HFFc6 (cell line): ENCODE measurements around the gene GRM5. TPM values are rescaled to one million over a fixed set of nuclear protein-coding genes. Genes with fewer than 3 reads are reported as not detected.
A peak's percentile ranks its signal among the peaks of the same experiment; 100 is the strongest.

Experiments used
- DNase-seq: peaks from one replicate; pipeline ENCODE4 v3.0.0-alpha.2; 2018
- H3K27ac Mint-ChIP-seq: 2 replicates; pipeline ENCODE4 v1.8.0; 2020; ENCODE audit warnings: mild to moderate bottlenecking, mixed read lengths
- H3K27me3 Mint-ChIP-seq: 2 replicates; pipeline ENCODE4 v1.8.0; 2021; ENCODE audit warnings: mild to moderate bottlenecking, moderate library complexity, mixed read lengths; ENCODE audit not compliant: insufficient read depth
- H3K36me3 Mint-ChIP-seq: 2 replicates; pipeline ENCODE4 v1.8.0; 2021; ENCODE audit warnings: low read depth, mixed read lengths
- H3K4me1 Mint-ChIP-seq: 2 replicates; pipeline ENCODE4 v1.8.0; 2020; ENCODE audit warnings: low read depth, mixed read lengths
- H3K4me3 Mint-ChIP-seq: 2 replicates; pipeline ENCODE4 v1.8.0; 2020; ENCODE audit warnings: mild to moderate bottlenecking, moderate library complexity, mixed read lengths
- H3K9me3 Mint-ChIP-seq: 2 replicates; pipeline ENCODE4 v1.8.0; 2020; ENCODE audit warnings: mild to moderate bottlenecking, mixed read lengths
- CTCF ChIP-seq: fragments of 200-600 bp; sonication (generic); IDR thresholded peaks from 2 replicates; pipeline ENCODE4 v1.5.0; 2021; ENCODE audit warnings: antibody characterized with exemption, mild to moderate bottlenecking
- total RNA-seq, 6 experiments: library from RNA; stranded (reverse); fragmentation: NEBNext Ultra II Directional; extraction: Animal tissue kit (Norgen Biotek cat#: 25700); gene quantifications; 2 replicates in 1 of 6; 3 replicates in 5 of 6; pipeline ENCODE4 v1.2.3, GENCODE V29; 2021

GRM5 gene
- total RNA-seq, 6 experiments from 2014 or later = 0.12 TPM; not detected in 5

DNA sequence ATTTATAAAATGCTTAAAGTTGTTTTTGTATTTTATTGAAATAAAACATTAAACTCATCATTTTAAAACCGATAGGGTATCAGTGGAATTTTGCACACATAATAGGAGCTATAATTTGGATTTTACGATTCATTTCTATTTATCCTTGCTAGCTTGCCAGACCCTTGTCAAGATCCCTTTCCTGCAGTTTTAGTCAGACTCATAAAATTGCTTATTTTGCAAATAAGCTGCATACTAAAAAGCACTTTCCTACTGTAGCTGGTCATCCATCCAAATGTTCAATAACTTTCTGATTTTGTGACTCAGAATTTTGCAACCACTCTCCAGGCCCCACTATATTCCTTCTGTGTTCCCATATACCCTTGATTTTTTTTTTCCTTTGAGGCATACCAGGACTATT lies 489.0 kb downstream of the GRM5 start:
- no peaks in the 10 kb centered on the region for H3K36me3 Mint-ChIP-seq

DNA sequence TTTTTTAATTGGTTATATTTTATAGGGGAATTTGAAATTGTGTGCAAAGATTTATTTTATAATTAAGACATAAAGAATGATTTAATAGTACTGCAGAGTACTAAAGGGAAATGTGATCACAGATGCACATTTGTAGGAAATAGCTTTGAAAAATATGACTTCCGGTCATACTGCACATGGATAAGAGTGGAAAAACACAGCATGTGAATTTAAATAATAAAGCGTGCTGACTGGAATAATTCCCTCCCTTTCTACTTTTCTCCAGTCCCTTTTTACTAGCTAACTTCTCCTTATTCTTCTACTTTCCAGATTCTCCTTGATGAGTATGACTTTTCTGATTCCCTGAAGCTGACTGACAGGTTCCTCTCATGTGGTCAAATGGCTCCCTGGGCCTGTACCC lies 489.9 kb downstream of the GRM5 start:
- no peak overlapping the region for H3K27ac Mint-ChIP-seq
- DNase-seq = no peak
- H3K4me1 Mint-ChIP-seq = no peaks in the 10 kb centered on the region
- no peak for TF ChIP-seq CTCF
- no peaks in the 10 kb centered on the region for H3K36me3 Mint-ChIP-seq
- H3K9me3 Mint-ChIP-seq = no peaks in the 10 kb centered on the region
- H3K4me3 Mint-ChIP-seq = no peak overlapping the region
- no peaks in the 10 kb centered on the region; the same call in none of the 2 replicates for H3K27me3 Mint-ChIP-seq

More for the DNA sequence above, 489.0 kb downstream of the GRM5 start:
- H3K4me1 Mint-ChIP-seq = no peaks in the 10 kb centered on the region
- H3K4me3 Mint-ChIP-seq = no peak overlapping the region
- H3K27me3 Mint-ChIP-seq = no peaks in the 10 kb centered on the region; the same call in none of the 2 replicates
- H3K9me3 Mint-ChIP-seq = no peaks in the 10 kb centered on the region
- no peak overlapping the region for H3K27ac Mint-ChIP-seq
- no peak for TF ChIP-seq CTCF
- DNase-seq = no peak

- no peaks in the 10 kb centered on the region for H3K4me1 Mint-ChIP-seq
- DNase-seq = no peak
- no peaks in the 10 kb centered on the region for H3K9me3 Mint-ChIP-seq
- TF ChIP-seq CTCF = no peak
- H3K4me3 Mint-ChIP-seq = no peak overlapping the region
- no peaks in the 10 kb centered on the region for H3K36me3 Mint-ChIP-seq
- no peak overlapping the region for H3K27ac Mint-ChIP-seq
- no peaks in the 10 kb centered on the region for H3K27me3 Mint-ChIP-seq
Observed at GRCh38 chr11:88569342-88569741, 496.4 kb downstream of the GRM5 start.

GRCh38 chr11:88555829-88556202 lies 510.0 kb downstream of the GRM5 start:
- Mint-ChIP-seq H3K4me1 (peaks cover 42% of the 10 kb centered on the region), H3K4me3 (peak overlapping the region; percentile 51), H3K27ac (peak overlapping the region; percentile 72), H3K27me3 (no peaks in the 10 kb centered on the region; the same call in none of the 2 replicates), H3K36me3 (no peaks in the 10 kb centered on the region), H3K9me3 (no peaks in the 10 kb centered on the region)
- DNase-seq = peak; percentile 24
- TF ChIP-seq CTCF = 0 out of 2 replicates have a peak, but pooled peaks have one; percentile 3

DNA sequence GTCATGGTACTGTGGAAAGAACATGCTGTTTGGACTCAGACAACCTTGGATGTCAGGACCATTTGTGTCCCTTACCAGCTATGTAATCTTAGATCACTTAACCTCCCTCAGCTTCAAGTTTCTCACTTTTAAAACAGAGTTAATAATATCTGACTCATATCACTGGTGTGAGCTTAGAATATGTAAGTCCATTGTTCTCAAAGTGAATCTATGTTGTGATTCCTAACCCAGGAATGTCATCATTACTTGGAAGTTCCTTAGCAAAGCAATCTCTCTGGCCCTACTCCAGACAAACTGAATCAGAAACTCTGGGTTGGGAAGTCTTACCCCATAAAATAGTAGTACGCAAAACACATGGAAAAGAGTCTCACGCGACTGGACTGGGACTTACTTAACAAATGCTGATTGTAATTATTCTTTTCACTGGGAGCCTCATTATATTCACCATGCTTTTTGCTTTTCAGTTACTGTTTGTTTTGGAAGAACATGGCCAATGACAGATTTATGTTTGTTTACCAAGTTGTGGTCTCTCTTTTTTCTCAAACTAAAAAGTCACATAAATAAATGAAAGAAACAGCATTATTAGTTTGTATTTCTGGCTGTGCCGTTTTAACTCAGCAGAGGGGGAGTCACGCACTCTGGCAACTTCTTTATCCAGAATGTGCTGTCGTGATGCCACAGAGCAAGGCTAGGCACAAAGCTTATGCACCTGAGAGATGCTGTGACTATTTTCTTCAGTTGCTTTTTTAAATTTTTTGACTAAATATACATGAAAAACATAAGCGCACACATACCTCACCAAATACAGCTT lies 510.6 kb downstream of the GRM5 start:
- Mint-ChIP-seq H3K4me1 (peaks cover 42% of the 10 kb centered on the region), H3K9me3 (no peaks in the 10 kb centered on the region), H3K27ac (peak overlapping the region; percentile 72), H3K4me3 (peak overlapping the region; percentile 51), H3K27me3 (no peaks in the 10 kb centered on the region; the same call in 1 of the 2 replicates), H3K36me3 (no peaks in the 10 kb centered on the region)
- DNase-seq = peak; percentile 97
- no peak for TF ChIP-seq CTCF
